ENCODE data around the gene PATJ. TPM values are rescaled to one million over a fixed set of nuclear protein-coding genes. Genes with fewer than 3 reads are reported as not detected.
A peak's percentile ranks its signal among the peaks of the same experiment; 100 is the strongest.

The PATJ gene
- total and polyA plus RNA-seq, 2 donors (not counting 1 experiment from before 2014, with no cell fraction given): 8.0 to 45.3 TPM

DNA sequence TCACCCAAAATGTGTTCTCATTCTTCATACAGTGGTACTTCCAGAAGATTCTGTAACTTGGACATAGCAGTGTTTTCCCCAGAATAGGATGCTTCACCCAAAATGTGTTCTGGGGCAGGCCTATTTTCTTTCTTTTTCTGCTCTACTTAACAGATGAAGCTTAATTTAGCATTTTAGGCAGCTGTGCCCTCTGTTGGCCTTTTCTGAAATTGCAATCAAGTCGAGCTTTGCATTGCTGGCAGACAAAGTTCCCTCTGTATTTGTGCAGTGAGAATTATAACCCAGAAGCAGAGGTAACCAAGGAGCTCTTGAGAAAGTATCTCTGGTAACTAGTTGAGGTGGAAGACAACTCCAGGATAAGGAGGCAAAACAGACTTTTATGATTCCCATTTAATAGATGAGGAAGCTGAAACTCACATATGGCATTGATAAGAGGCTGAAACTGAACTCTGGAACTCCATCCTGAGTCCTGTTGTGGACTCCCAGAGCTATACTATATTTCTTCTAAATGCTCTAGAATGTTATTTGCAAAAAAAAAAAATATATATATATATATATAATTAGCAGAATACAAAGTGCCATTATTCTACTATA lies 402.1 kb downstream of the PATJ start:
- no peak overlapping the region for H2AFZ ChIP-seq (ENCODE audit: insufficient read depth, low read depth, low read length, poor library complexity, severe bottlenecking)
- H3K9me3 ChIP-seq (ENCODE audit: control extremely low read depth in 1 of 3, control insufficient read depth in 2 of 3, insufficient read depth in 1 of 3, low read length in 2 of 3): no peaks in the 10 kb centered on the region
- Mint-ChIP-seq H3K4me1 (peaks cover 3% of the 10 kb centered on the region), H3K27me3 (no peaks in the 10 kb centered on the region), H3K4me3 (no peak overlapping the region), H3K27ac (no peak overlapping the region), H3K9me3 (ENCODE audit: insufficient read depth) (no peaks in the 10 kb centered on the region)
- TF ChIP-seq, protein P1, sequence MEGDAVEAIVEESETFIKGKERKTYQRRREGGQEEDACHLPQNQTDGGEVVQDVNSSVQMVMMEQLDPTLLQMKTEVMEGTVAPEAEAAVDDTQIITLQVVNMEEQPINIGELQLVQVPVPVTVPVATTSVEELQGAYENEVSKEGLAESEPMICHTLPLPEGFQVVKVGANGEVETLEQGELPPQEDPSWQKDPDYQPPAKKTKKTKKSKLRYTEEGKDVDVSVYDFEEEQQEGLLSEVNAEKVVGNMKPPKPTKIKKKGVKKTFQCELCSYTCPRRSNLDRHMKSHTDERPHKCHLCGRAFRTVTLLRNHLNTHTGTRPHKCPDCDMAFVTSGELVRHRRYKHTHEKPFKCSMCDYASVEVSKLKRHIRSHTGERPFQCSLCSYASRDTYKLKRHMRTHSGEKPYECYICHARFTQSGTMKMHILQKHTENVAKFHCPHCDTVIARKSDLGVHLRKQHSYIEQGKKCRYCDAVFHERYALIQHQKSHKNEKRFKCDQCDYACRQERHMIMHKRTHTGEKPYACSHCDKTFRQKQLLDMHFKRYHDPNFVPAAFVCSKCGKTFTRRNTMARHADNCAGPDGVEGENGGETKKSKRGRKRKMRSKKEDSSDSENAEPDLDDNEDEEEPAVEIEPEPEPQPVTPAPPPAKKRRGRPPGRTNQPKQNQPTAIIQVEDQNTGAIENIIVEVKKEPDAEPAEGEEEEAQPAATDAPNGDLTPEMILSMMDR (IDR thresholded peaks at IDR 0.05): peak; percentile 71
- TF ChIP-seq EZH2 (IDR thresholded peaks at IDR 0.05; ENCODE audit: borderline replicate concordance, insufficient read depth, low read depth, low read length, poor library complexity, severe bottlenecking): no peak
- H3K9ac ChIP-seq (ENCODE audit: low read length): no peak overlapping the region
- no peak overlapping the region for H3K27ac ChIP-seq (ENCODE audit: low read length in 2 of 2)
- no peaks in the 10 kb centered on the region for H3K27me3 ChIP-seq (replicated peaks in 1 of 4; ENCODE audit: control extremely low read depth in 1 of 4, control insufficient read depth in 3 of 4, insufficient read depth in 4 of 4, low read length in 3 of 4)
- DNase-seq (peak; percentile 37), ATAC-seq (ENCODE audit: low read depth) (no peak)
- POLR2A ChIA-PET: no interaction called here
- no peaks in the 10 kb centered on the region for H3K79me2 ChIP-seq (ENCODE audit: control insufficient read depth, insufficient read depth, low read length)
- CTCF ChIA-PET: interaction anchor here (1.4 to 6.4 kb wide), 5 partner anchors 10 to 61 kb away, joined by 5 to 52 read pairs (median 6); no protein-coding TSS in a partner anchor
- H3K4me1 ChIP-seq (ENCODE audit: control insufficient read depth in 2 of 2, insufficient read depth in 2 of 2, low read length in 2 of 2): no peaks in the 10 kb centered on the region
- no peaks in the 10 kb centered on the region for H4K20me1 ChIP-seq (ENCODE audit: control insufficient read depth, insufficient read depth, low read length, poor library complexity, severe bottlenecking)
- WGBS (ENCODE audit: insufficient coverage): no CpG with 5 or more reads among the region's 1 CpG
- intact Hi-C loops (cut with micrococcal nuclease): no loop called here
- no peak overlapping the region for H3K4me3 ChIP-seq (ENCODE audit: control extremely low read depth in 1 of 5, extremely low read depth in 1 of 5, insufficient read depth in 1 of 5, low read depth in 2 of 5, low read length in 4 of 5)
- peaks cover 0 to 3% of the 10 kb centered on the region in 2 experiments for H3K36me3 ChIP-seq (replicated peaks in 1 of 2; ENCODE audit: control extremely low read depth in 1 of 2, control insufficient read depth in 1 of 2, extremely low read depth in 1 of 2, insufficient read depth in 2 of 2, low read length in 1 of 2)
- no peak overlapping the region for H3K4me2 ChIP-seq (replicated peaks; ENCODE audit: low read depth, low read length, poor library complexity, severe bottlenecking)

DNA sequence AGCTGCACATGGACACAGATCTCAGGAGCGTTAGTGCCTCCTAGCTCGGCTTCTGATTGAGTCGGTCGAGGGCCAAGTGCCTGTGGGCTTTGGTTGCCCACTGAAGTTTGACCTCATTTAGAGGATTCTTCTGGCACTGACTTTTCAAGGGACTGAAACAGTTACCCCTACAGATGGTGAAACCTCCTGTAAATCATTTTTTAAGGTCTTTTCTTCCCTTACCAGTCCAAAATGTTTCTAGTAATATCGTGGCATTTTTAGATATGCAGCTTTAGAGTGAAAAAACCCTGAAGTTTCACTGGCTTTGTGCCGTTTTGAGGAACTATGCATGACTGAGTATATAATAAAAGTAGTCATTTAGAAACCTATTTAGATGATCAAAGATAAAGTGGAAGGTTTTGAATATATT lies 417.7 kb downstream of the PATJ start:
- no peak overlapping the region for H3K4me2 ChIP-seq (replicated peaks; ENCODE audit: low read depth, low read length, poor library complexity, severe bottlenecking)
- POLR2A ChIA-PET: no interaction called here
- DNase-seq (no peak), ATAC-seq (ENCODE audit: low read depth) (no peak)
- WGBS (ENCODE audit: insufficient coverage): 68% methylated on average over 4 of the region's 6 CpGs
- peaks cover 5% of the 10 kb centered on the region in 2 donors for H3K4me1 ChIP-seq (ENCODE audit: control insufficient read depth in 2 of 2, insufficient read depth in 2 of 2, low read length in 2 of 2)
- no peaks in the 10 kb centered on the region for H4K20me1 ChIP-seq (ENCODE audit: control insufficient read depth, insufficient read depth, low read length, poor library complexity, severe bottlenecking)
- peaks cover 9% of the 10 kb centered on the region for H3K4me1 Mint-ChIP-seq
- intact Hi-C loops (cut with micrococcal nuclease): no loop called here
- H2AFZ ChIP-seq (ENCODE audit: insufficient read depth, low read depth, low read length, poor library complexity, severe bottlenecking): no peak overlapping the region
- peak overlapping the region; percentile 2 for H3K27ac Mint-ChIP-seq
- no peaks in the 10 kb centered on the region for H3K27me3 ChIP-seq (replicated peaks in 1 of 4; ENCODE audit: control extremely low read depth in 1 of 4, control insufficient read depth in 3 of 4, insufficient read depth in 4 of 4, low read length in 3 of 4)
- no peaks in the 10 kb centered on the region for H3K36me3 ChIP-seq (replicated peaks in 1 of 2; ENCODE audit: control extremely low read depth in 1 of 2, control insufficient read depth in 1 of 2, extremely low read depth in 1 of 2, insufficient read depth in 2 of 2, low read length in 1 of 2)
- no peak overlapping the region for H3K4me3 Mint-ChIP-seq
- no peak overlapping the region for H3K9ac ChIP-seq (ENCODE audit: low read length)
- H3K27ac ChIP-seq (ENCODE audit: low read length in 2 of 2): no peak overlapping the region
- no peaks in the 10 kb centered on the region for H3K9me3 ChIP-seq (ENCODE audit: control extremely low read depth in 1 of 3, control insufficient read depth in 2 of 3, insufficient read depth in 1 of 3, low read length in 2 of 3)
- TF ChIP-seq EZH2 (IDR thresholded peaks at IDR 0.05; ENCODE audit: borderline replicate concordance, insufficient read depth, low read depth, low read length, poor library complexity, severe bottlenecking): no peak
- TF ChIP-seq, protein P1 (IDR thresholded peaks at IDR 0.05): no peak
- no peaks in the 10 kb centered on the region for H3K9me3 Mint-ChIP-seq (ENCODE audit: insufficient read depth)
- no peaks in the 10 kb centered on the region for H3K27me3 Mint-ChIP-seq
- no peak overlapping the region for H3K4me3 ChIP-seq (ENCODE audit: control extremely low read depth in 1 of 5, extremely low read depth in 1 of 5, insufficient read depth in 1 of 5, low read depth in 2 of 5, low read length in 4 of 5)
- CTCF ChIA-PET: interaction anchor here (1.3 to 1.8 kb wide), 2 partner anchors 15 kb away, joined by 5 read pairs; no protein-coding TSS in a partner anchor
- no peaks in the 10 kb centered on the region for H3K79me2 ChIP-seq (ENCODE audit: control insufficient read depth, insufficient read depth, low read length)
